DOHH2 (cell line): ENCODE data around the gene TTC23.

Experiments
- H3F3A ChIP-seq: fragments of 200-600 bp; sonication (generic), shearing (Covaris generic); 2 replicates; pipeline ENCODE4 v1.6.0; 2016; ENCODE audit warnings: antibody characterized with exemption, mild to moderate bottlenecking; ENCODE audit not compliant: control insufficient read depth, insufficient read depth
- H3K27ac ChIP-seq: fragments of 200-600 bp; sonication (generic); 2 replicates; pipeline ENCODE4 v1.5.1; 2014; ENCODE audit warnings: low read depth, mild to moderate bottlenecking, low read length, moderate library complexity
- H3K27me3 ChIP-seq: fragments of 200-600 bp; sonication (generic); 2 replicates; pipeline ENCODE4 v1.6.1; 2014; ENCODE audit warnings: mild to moderate bottlenecking, low read length, mixed read lengths; ENCODE audit not compliant: control insufficient read depth
- H3K36me3 ChIP-seq: fragments of 200-600 bp; sonication (generic); 2 replicates; pipeline ENCODE4 v1.6.1; 2014; ENCODE audit warnings: mild to moderate bottlenecking, low read length, moderate library complexity, mixed read lengths; ENCODE audit not compliant: control insufficient read depth
- H3K4me1 ChIP-seq: fragments of 200-600 bp; sonication (generic); 2 replicates; pipeline ENCODE4 v1.6.1; 2014; ENCODE audit warnings: mild to moderate bottlenecking, low read length, mixed read lengths; ENCODE audit not compliant: control insufficient read depth
- H3K4me2 ChIP-seq: fragments of 200-600 bp; sonication (generic); 2 replicates; pipeline ENCODE4 v1.6.0; 2014; ENCODE audit warnings: mild to moderate bottlenecking, low read length, moderate library complexity
- H3K4me3 ChIP-seq: fragments of 200-600 bp; sonication (generic); 2 replicates; pipeline ENCODE4 v1.5.1; 2014; ENCODE audit warnings: mild to moderate bottlenecking, low read length, mixed read lengths
- H3K79me2 ChIP-seq: fragments of 200-600 bp; sonication (generic); 2 replicates; pipeline ENCODE4 v1.6.1; 2014; ENCODE audit warnings: mild to moderate bottlenecking, low read length, mixed read lengths; ENCODE audit not compliant: control insufficient read depth
- H3K9me2 ChIP-seq: fragments of 200-600 bp; sonication (generic); replicated peaks from 2 replicates; pipeline ENCODE4 v1.6.1; 2014; ENCODE audit warnings: mild to moderate bottlenecking, low read length, mixed read lengths; ENCODE audit not compliant: control insufficient read depth
- H3K9me3 ChIP-seq: fragments of 200-600 bp; sonication (generic); 2 replicates; pipeline ENCODE4 v1.6.1; 2014; ENCODE audit warnings: antibody characterized with exemption, low read length, mixed read lengths; ENCODE audit not compliant: control insufficient read depth, insufficient read depth
- H4K20me1 ChIP-seq: fragments of 200-600 bp; sonication (generic); 2 replicates; pipeline ENCODE4 v1.6.0; 2014; ENCODE audit warnings: low read depth, mild to moderate bottlenecking, antibody characterized with exemption, low read length, moderate library complexity; ENCODE audit not compliant: control insufficient read depth, insufficient read depth
- CTCF ChIP-seq: fragments of 200-600 bp; sonication (generic); IDR thresholded peaks from one replicate; pipeline ENCODE4 v1.5.1; 2014; ENCODE audit warnings: antibody characterized with exemption, mild to moderate bottlenecking, low read depth, low read length; ENCODE audit not compliant: poor library complexity, severe bottlenecking
- EZH2phosphoT487 ChIP-seq: fragments of 200-600 bp; sonication (generic); IDR thresholded peaks from 2 replicates; pipeline ENCODE4 v1.6.1; 2017; ENCODE audit warnings: borderline replicate concordance, mild to moderate bottlenecking, antibody characterized with exemption, low read length, moderate library complexity, mixed read lengths

TTC23 gene

GRCh38 chr15:99138491-99138982, 110.8 kb downstream of the TTC23 start:
- Histone ChIP-seq H3K27me3 (no peaks in the 10 kb centered on the region), H4K20me1 (no peaks in the 10 kb centered on the region)

GRCh38 chr15:99137877-99138276, 111.5 kb downstream of the TTC23 start:
- Histone ChIP-seq H3K79me2 (no peaks in the 10 kb centered on the region), H4K20me1 (no peaks in the 10 kb centered on the region), H3K4me3 (no peak overlapping the region), H3K9me3 (no peaks in the 10 kb centered on the region), H3K9me2 (no peaks in the 10 kb centered on the region), H3K36me3 (no peaks in the 10 kb centered on the region), H3K4me1 (no peaks in the 10 kb centered on the region), H3F3A (no peaks in the 10 kb centered on the region), H3K27ac (no peak overlapping the region), H3K4me2 (no peak overlapping the region), H3K27me3 (no peaks in the 10 kb centered on the region)
- no peak for TF ChIP-seq CTCF
- TF ChIP-seq EZH2phosphoT487, result no peak

More at GRCh38 chr15:99138491-99138982, 110.8 kb downstream of the TTC23 start:
- no peaks in the 10 kb centered on the region for H3K4me1 ChIP-seq
- no peak overlapping the region for H3K4me3 ChIP-seq
- H3K79me2 ChIP-seq, result no peaks in the 10 kb centered on the region
- no peaks in the 10 kb centered on the region for H3F3A ChIP-seq
- no peak for TF ChIP-seq CTCF
- no peak for TF ChIP-seq EZH2phosphoT487
- H3K9me3 ChIP-seq, result no peaks in the 10 kb centered on the region
- H3K36me3 ChIP-seq, result no peaks in the 10 kb centered on the region
- no peak overlapping the region for H3K27ac ChIP-seq
- H3K9me2 ChIP-seq, result no peaks in the 10 kb centered on the region
- no peak overlapping the region for H3K4me2 ChIP-seq

GRCh38 chr15:99137111-99137546, 112.3 kb downstream of the TTC23 start:
- Histone ChIP-seq H4K20me1 (no peaks in the 10 kb centered on the region), H3F3A (no peaks in the 10 kb centered on the region), H3K79me2 (no peaks in the 10 kb centered on the region), H3K4me3 (no peak overlapping the region), H3K4me1 (no peaks in the 10 kb centered on the region), H3K4me2 (no peak overlapping the region), H3K36me3 (no peaks in the 10 kb centered on the region), H3K9me2 (no peaks in the 10 kb centered on the region), H3K9me3 (no peaks in the 10 kb centered on the region), H3K27me3 (no peaks in the 10 kb centered on the region), H3K27ac (no peak overlapping the region)
- TF ChIP-seq EZH2phosphoT487 (no peak), CTCF (no peak)

GRCh38 chr15:99135194-99135593, 114.2 kb downstream of the TTC23 start:
- Histone ChIP-seq H3K4me2 (no peak overlapping the region), H3K9me3 (no peaks in the 10 kb centered on the region), H3K4me1 (no peaks in the 10 kb centered on the region), H3K4me3 (no peak overlapping the region), H3K27ac (no peak overlapping the region), H3K27me3 (no peaks in the 10 kb centered on the region), H3K9me2 (no peaks in the 10 kb centered on the region), H3K79me2 (no peaks in the 10 kb centered on the region), H3F3A (no peaks in the 10 kb centered on the region), H4K20me1 (no peaks in the 10 kb centered on the region), H3K36me3 (no peaks in the 10 kb centered on the region)
- TF ChIP-seq CTCF, result no peak
- no peak for TF ChIP-seq EZH2phosphoT487
